NCI-H2196 (cell line): ENCODE data around the gene XPO6.

Source experiments
- DNase-seq: peaks from one replicate; lab custom pipeline; 2025; ENCODE audit not compliant: unreplicated experiment; lab: John Stamatoyannopoulos, UW

The XPO6 gene

DNA sequence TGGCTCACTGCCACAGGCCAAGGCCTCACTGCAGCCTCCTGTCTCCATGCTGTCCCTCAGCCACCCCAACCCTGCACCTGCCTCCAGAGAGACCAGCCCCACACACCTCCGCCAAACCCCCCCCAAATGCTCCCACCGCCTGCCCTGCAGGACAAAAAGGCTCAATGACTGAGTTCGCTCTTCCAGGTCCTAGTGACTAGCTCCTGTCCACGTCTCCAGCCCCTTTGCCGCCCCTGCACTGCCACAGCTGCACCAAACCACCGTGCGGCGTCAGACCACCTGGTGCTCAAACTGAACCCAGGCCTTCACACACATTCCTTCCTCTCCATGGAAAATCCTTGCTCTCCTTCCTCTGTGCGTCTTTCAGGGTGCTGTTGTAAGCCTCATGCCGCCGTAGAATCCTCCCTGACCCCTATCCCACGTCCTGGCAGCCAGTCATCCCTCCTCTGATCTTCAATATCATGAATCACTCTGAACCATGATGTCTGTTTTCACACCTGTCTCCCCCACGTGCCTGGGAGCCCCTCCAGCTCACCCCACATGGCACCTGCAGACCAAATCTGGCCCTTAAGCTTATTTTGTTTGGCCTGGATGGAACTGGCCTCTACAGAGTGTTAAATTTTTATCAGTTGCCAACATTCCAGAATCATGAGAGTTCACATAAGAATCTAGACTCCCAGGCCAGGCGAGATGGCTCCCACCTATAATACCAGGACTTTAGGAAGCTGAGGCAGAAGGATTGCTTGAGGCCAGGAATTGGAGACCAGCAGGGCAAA, 144.0 kb downstream of the XPO6 start:
- no peak for DNase-seq

GRCh38 chr16:28064706-28065249, 147.0 kb downstream of the XPO6 start:
- DNase-seq: no peak

DNA sequence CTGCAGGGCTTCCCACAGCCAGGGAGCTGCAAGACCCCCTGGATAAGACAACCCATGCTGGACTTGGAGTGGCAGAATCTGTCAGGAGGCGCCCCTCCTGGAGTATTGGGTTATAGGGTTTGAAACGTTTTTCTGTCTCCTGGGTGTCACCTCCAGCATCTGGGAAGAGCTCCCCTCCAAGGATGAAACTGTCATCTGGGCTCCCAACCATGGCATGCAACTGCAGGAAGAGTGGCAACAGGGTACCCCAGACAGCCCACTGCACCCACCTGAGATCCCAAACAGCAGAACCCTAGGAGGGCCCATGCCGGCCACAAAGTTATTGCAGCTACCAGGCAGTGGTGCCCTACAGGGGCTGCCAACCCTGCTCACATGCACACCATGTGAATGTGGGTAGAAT, 147.6 kb downstream of the XPO6 start:
- DNase-seq: no peak

DNA sequence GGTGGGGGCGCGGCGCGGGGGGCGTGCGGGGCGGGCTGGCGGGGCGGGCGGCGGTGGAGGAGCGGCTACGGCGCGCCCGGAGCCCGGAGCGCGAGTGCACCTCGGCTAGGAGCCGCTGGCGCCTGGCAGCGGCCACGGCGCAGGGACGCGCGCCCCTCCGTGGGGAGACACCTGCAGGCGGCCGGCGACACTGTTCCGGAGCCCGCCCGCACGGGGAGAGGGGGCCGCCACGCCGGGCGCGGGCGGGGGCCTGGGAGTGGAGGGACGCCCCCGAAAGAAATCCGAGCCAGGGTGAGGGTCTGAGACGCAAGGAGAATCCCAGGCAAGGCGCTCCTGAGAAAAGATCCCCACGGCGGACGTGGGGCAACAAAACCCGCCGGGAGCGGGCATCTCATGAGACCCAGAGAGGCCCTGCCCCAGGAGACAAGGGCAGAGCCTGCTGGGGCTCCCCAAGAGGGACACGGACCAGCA, 148.1 kb downstream of the XPO6 start, which contains the start of gene GSG1L:
GSG1L (minus strand) TSS at position 124 of the 471 bp plus-strand sequence. CDS start 290 bp downstream, outside the sequence.
- no peak for DNase-seq

GRCh38 chr16:28062847-28063521, 148.8 kb downstream of the XPO6 start:
- DNase-seq: no peak

DNA sequence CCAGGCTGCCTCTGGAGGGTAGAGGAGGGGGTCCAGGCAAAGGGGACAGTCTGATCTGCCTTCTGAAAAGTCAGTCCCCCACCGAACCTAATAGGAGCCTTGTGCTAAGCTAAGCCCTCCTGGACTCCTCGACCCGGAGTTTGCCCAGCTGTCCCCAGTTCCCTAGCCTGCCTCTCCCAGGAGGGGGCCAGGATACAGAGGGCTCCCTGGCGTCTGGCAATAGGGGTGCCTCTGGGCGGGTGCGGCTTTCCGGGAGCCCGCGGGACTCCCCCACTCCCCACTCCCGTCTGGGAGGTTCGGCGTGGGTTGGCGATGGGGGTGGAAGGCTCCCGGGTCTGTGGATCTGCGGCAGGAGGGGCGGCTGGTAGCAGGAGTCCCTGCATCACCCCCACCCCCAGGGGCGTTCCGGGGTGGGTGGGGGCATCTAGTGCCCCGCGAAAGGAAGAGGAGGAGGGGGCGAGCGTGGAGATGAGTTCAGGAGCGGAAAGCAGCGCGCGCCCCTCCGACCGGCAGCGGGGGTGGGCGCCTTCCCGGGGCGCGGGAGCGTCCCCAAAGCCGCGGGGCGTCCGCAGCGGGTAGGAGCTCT, 149.4 kb downstream of the XPO6 start:
- DNase-seq: no peak

- no peak for DNase-seq
Measured at GRCh38 chr16:28061352-28062101, 150.2 kb downstream of the XPO6 start.

- DNase-seq: no peak
Measured at GRCh38 chr16:28059841-28060575, 151.8 kb downstream of the XPO6 start.

- no peak for DNase-seq
Measured at GRCh38 chr16:28058839-28059589, 152.8 kb downstream of the XPO6 start.

- DNase-seq: no peak
Measured at GRCh38 chr16:28057949-28058348, 153.8 kb downstream of the XPO6 start.

DNA sequence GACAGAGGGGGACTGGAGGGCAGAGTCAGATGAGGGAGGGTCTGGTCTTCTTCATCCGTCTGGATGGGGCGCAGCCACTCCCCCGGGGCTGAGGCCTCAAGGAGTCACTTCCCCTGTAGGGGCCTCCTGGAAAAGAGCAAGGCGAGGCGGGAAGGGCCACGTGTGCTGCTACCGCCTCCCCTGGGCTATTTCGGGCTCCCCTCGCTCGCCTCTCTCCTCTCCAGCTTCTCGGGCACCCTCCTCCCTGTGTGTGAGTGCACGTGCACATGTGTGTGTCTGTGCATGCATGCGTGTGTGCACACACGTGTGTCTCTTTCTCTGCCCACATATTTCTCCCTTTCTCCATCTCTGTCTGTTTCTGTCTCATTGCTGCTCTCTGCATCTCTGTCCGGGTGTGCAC, 158.3 kb downstream of the XPO6 start:
- DNase-seq: no peak

DNA sequence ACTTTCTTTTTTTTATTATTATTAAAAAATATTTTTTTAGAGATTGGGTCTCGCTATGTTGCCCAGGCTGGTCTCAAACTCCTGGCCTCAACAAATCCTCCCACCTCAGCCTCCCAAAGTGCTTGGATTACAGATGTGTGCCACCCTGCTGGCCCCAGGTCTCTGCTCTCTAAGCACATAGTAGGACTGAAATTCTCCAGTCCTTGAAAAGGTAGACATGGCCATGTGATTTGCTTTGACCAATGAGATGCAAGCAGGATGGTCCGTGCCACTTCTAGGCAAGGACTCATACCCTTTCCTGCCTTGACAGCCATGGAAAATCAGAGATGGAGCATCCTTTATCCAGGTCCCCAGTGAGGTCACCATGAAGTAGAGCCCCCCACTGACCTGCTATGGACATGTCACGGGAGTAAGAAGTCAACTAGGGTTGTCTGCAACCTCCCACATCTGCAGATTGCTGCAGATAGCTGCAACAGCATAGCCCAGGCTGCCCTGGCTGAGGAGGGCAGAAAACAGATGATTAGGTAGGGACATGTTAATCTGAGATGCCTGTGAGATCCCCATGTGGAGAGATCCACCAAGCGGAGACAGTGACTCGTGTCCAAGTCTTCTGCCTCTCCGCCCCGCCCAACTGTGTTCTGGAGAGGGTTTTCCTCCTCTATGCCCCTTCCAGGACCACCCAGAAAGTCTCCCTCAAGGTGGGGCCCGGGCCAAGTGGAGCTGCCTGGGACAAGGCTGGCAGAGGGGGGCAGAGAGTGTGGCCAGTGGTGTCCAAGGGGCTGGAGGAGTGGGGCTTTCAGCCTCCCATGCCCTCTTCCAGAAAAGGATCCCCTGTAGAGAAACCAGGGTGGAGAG, 159.3 kb downstream of the XPO6 start:
- DNase-seq: no peak

DNA sequence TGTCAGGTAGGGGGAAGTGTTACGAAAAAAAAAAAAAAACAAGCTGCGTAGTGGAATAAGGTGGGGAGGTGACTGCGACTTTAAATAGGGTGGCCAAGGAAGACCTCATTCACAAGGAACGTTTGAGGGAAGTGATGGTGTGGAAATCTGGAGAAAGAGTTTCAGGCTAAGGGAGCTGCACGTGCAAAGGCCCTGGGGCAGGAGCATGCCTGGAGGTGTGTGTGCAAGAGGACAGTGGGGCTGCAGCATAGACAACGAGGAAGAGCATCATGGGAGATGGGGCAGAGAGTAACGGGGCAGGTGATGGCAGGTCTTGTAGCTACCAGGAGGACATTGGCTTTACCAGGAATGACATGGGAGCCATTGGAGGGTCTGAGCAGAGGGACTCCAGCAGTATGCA, 160.3 kb downstream of the XPO6 start:
- no peak for DNase-seq
